Osteoblast (primary cell): ENCODE measurements around the gene GHRHR. TPM values are rescaled to one million over a fixed set of nuclear protein-coding genes. Genes with fewer than 3 reads are reported as not detected.

Source experiments
- DNase-seq: peaks from one replicate; pipeline ENCODE4 v3.0.0; 2011; ENCODE audit warnings: low spot score, mixed read lengths; ENCODE audit not compliant: insufficient read length; ENCODE audit errors: missing footprints
- H2AFZ ChIP-seq: 2 replicates; pipeline ENCODE4 v1.6.0; 2011; ENCODE audit warnings: mild to moderate bottlenecking, low read length
- H3K27ac ChIP-seq: 2 replicates; pipeline ENCODE4 v1.5.1; 2011; ENCODE audit warnings: mild to moderate bottlenecking, low read depth, low read length, moderate library complexity
- H3K27me3 ChIP-seq: 2 replicates; pipeline ENCODE4 v1.6.0; 2012; ENCODE audit warnings: mild to moderate bottlenecking, control low read depth, inconsistent platforms, low read length, moderate library complexity; ENCODE audit not compliant: insufficient read depth
- H3K36me3 ChIP-seq: 2 replicates; pipeline ENCODE4 v1.5.1; 2011; ENCODE audit warnings: mild to moderate bottlenecking, low read length, control low read depth, moderate library complexity; ENCODE audit not compliant: insufficient read depth
- H3K4me1 ChIP-seq: 2 replicates; pipeline ENCODE4 v1.5.1; 2011; ENCODE audit warnings: mild to moderate bottlenecking, low read length, control low read depth, moderate library complexity; ENCODE audit not compliant: insufficient read depth
- H3K4me2 ChIP-seq: 2 replicates; pipeline ENCODE4 v1.6.0; 2011; ENCODE audit warnings: mild to moderate bottlenecking, low read length; ENCODE audit not compliant: insufficient read depth
- H3K4me3 ChIP-seq: fragments of 200-600 bp; sonication (generic); 3 replicates; pipeline ENCODE4 v1.5.1; 2012; ENCODE audit warnings: mild to moderate bottlenecking, low read length, inconsistent platforms; ENCODE audit not compliant: insufficient read depth
- H3K79me2 ChIP-seq: 2 replicates; pipeline ENCODE4 v1.6.0; 2012; ENCODE audit warnings: mild to moderate bottlenecking, low read length, control low read depth, inconsistent platforms; ENCODE audit not compliant: insufficient read depth
- H3K9me3 ChIP-seq: 2 replicates; pipeline ENCODE4 v1.5.1; 2011; ENCODE audit warnings: low read depth, low read length, control low read depth
- H4K20me1 ChIP-seq: 2 replicates; pipeline ENCODE4 v1.6.0; 2012; ENCODE audit warnings: mild to moderate bottlenecking, low read length, control low read depth; ENCODE audit not compliant: insufficient read depth
- total RNA-seq: library from RNA; depleted of rRNA; stranded (reverse); fragments of >200 nt; gene quantifications from 2 replicates; pipeline ENCODE4 v1.2.3, GENCODE V29; 2012
- TF ChIP-seq, protein P1 (sequence below): IDR thresholded peaks from 2 replicates; pipeline ENCODE4 v1.5.1; 2011; ENCODE audit warnings: mild to moderate bottlenecking, low read depth, low read length, moderate library complexity; ENCODE audit errors: extremely low read depth

Gene GHRHR
- total RNA-seq, 1 donor, result not detected

DNA sequence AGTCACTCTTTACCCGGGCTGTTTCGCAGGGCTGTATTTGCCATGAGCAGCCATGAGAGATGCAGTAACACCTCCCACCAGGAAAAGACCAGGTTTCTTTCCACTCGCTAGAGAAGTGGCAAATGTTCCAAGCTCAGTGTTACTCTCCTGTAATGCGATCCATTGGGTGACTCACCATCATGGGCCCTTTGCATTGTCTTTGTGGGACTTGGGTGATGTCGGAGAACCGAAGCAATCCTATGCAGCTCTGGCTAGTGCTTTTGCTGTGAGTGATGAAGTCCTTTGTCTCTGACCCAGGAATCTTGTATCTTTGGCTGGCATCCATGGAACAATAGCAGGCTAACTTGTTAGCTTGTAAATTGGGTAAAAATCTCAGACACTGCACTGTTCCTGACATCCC, 40.0 kb downstream of the GHRHR start:
- H3K9me3 ChIP-seq, result no peaks in the 10 kb centered on the region
- no peak for DNase-seq

DNA sequence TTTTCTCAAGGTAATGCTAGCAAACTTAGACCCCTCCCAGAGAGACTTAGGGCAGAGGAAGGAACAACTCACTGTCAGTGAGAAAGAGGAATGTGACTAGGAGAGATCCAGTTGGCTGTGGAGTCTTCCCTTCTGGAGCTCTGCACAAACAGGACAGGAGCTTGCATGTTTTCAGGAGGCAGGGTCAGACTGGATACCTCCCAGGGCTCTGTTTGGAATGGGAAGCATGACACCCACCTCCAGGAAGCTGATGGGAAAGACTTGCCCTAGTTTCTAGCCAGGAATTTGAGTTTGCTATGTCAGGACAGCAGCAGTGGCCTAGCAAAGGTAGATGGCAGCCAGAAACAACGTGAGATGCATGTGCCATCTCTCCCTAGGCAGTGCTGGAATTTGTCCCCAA, 40.6 kb downstream of the GHRHR start:
- H3K27ac ChIP-seq, result no peak overlapping the region
- no peaks in the 10 kb centered on the region for H3K36me3 ChIP-seq
- peaks cover 13% of the 10 kb centered on the region for H3K27me3 ChIP-seq
- no peaks in the 10 kb centered on the region for H3K4me1 ChIP-seq
- TF ChIP-seq, protein P1, sequence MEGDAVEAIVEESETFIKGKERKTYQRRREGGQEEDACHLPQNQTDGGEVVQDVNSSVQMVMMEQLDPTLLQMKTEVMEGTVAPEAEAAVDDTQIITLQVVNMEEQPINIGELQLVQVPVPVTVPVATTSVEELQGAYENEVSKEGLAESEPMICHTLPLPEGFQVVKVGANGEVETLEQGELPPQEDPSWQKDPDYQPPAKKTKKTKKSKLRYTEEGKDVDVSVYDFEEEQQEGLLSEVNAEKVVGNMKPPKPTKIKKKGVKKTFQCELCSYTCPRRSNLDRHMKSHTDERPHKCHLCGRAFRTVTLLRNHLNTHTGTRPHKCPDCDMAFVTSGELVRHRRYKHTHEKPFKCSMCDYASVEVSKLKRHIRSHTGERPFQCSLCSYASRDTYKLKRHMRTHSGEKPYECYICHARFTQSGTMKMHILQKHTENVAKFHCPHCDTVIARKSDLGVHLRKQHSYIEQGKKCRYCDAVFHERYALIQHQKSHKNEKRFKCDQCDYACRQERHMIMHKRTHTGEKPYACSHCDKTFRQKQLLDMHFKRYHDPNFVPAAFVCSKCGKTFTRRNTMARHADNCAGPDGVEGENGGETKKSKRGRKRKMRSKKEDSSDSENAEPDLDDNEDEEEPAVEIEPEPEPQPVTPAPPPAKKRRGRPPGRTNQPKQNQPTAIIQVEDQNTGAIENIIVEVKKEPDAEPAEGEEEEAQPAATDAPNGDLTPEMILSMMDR, result no peak
- no peaks in the 10 kb centered on the region for H3K9me3 ChIP-seq
- no peaks in the 10 kb centered on the region for H4K20me1 ChIP-seq
- no peak overlapping the region for H3K4me3 ChIP-seq
- DNase-seq, result no peak
- H2AFZ ChIP-seq, result no peak overlapping the region
- no peak overlapping the region for H3K4me2 ChIP-seq
- no peaks in the 10 kb centered on the region for H3K79me2 ChIP-seq

More for the DNA sequence above, 40.0 kb downstream of the GHRHR start:
- no peaks in the 10 kb centered on the region for H3K79me2 ChIP-seq
- H4K20me1 ChIP-seq, result no peaks in the 10 kb centered on the region
- peaks cover 11% of the 10 kb centered on the region for H3K27me3 ChIP-seq
- no peaks in the 10 kb centered on the region for H3K4me1 ChIP-seq
- H3K4me2 ChIP-seq, result no peak overlapping the region
- no peak overlapping the region for H3K27ac ChIP-seq
- no peaks in the 10 kb centered on the region for H3K36me3 ChIP-seq
- TF ChIP-seq, protein P1, result no peak
- H3K4me3 ChIP-seq, result no peak overlapping the region
- no peak overlapping the region for H2AFZ ChIP-seq

DNA sequence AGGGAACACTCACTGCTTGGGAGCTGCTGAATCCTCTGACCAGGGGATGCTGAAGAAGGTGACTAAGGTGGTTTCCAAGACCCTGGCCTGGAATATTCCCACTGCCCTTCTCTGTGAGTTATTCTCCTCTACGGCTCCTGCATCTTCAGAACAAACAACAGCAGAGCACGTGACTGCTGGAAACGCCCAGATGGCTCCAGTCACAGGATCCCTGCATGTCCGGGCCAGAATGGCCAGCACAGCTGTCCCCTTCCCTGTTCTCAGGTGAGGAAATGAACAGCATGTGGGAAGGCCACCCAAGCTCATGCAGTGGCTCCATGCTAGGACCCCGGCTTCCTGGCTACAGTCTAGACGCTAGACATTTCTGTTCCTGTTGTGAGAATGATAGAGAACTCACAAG, 43.1 kb downstream of the GHRHR start:
- Histone ChIP-seq H3K4me3 (no peak overlapping the region), H2AFZ (no peak overlapping the region), H3K4me1 (no peaks in the 10 kb centered on the region), H3K27me3 (peaks cover 20% of the 10 kb centered on the region), H3K4me2 (no peak overlapping the region), H3K27ac (no peak overlapping the region), H3K79me2 (no peaks in the 10 kb centered on the region), H4K20me1 (no peaks in the 10 kb centered on the region), H3K9me3 (no peaks in the 10 kb centered on the region), H3K36me3 (no peaks in the 10 kb centered on the region)
- DNase-seq, result no peak
- TF ChIP-seq, protein P1, result no peak

DNA sequence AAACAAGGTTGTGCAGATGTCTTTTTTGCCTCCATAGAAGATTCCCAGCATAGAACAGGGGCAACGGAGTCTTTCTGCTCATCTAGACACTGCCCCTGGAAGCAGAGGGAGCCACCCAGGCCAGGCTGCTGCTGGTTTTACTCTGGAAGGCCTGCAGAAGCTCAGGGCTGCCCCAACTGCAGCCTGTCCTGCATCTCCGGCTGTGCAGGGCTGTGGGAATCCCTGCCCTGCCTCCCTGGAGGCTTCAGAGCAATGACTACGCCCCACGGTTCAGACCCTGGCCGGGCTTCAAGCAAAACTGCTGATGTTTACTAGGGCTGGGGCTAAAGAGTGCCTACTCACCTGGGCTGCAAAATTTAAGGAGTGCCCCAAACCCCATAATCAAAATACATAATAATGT, 43.9 kb downstream of the GHRHR start:
- Histone ChIP-seq H3K79me2 (no peaks in the 10 kb centered on the region), H3K36me3 (no peaks in the 10 kb centered on the region), H3K9me3 (no peaks in the 10 kb centered on the region), H2AFZ (no peak overlapping the region), H4K20me1 (no peaks in the 10 kb centered on the region), H3K4me3 (no peak overlapping the region), H3K4me2 (no peak overlapping the region), H3K4me1 (no peaks in the 10 kb centered on the region), H3K27me3 (peaks cover 20% of the 10 kb centered on the region), H3K27ac (no peak overlapping the region)
- no peak for DNase-seq
- TF ChIP-seq, protein P1, result no peak
